ENCODE measurements around the gene TBX20.
"Not testable (repeated sequence)": the region's sequence is repeated elsewhere in the genome, so short reads cannot be mapped to it uniquely, and the experiment has no call there.

The TBX20 gene

DNA sequence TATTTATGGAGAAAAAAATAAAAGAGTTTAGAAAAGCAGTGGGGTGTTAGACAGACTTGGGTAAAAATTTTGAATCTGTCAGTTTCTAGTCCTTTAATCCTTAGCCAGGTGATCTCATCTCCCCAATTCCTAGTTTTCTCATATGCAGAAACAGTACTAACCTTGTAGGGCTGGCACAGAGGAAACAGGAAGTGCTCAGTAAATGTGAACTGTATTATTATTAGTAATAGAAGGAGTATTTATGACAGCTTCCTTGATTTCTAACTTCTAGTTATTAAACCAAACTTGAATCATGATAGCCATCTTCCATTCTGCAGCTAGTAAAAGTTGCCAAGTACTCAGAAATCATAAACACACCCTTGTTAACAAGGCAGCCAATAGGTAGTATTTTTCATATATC, 12.5 kb downstream of the TBX20 start:
- H3K27ac ChIP-seq (ENCODE audit: low read length, poor library complexity, severe bottlenecking) = no peak overlapping the region
- H4K91ac ChIP-seq (ENCODE audit: low read length) = no peak overlapping the region
- no peak overlapping the region for H3K4ac ChIP-seq (ENCODE audit: low read depth in 1 of 2, low read length in 2 of 2)
- no peaks in the 10 kb centered on the region for H3K36me3 ChIP-seq (ENCODE audit: control insufficient read depth in 1 of 2, insufficient read depth in 2 of 2, low read depth in 1 of 2, low read length in 2 of 2)
- H2AK5ac ChIP-seq (ENCODE audit: low read length, severe bottlenecking) = no peak overlapping the region
- H3K79me1 ChIP-seq (replicated peaks; ENCODE audit: low read length, poor library complexity, severe bottlenecking) = no peaks in the 10 kb centered on the region
- H3K4me3 ChIP-seq (ENCODE audit: insufficient read depth in 1 of 2, low read depth in 1 of 2, low read length in 2 of 2) = no peak overlapping the region
- H3K4me2 ChIP-seq (ENCODE audit: low read length, poor library complexity, severe bottlenecking) = no peak overlapping the region
- no peak overlapping the region for H3K14ac ChIP-seq (ENCODE audit: low read length in 2 of 2)
- no peak overlapping the region for H2BK120ac ChIP-seq (ENCODE audit: low read depth, low read length)
- H3K23ac ChIP-seq (ENCODE audit: low read length in 2 of 2) = no peak overlapping the region
- no peak overlapping the region for H3K9ac ChIP-seq (ENCODE audit: low read length)
- no peak overlapping the region for H2BK15ac ChIP-seq (ENCODE audit: low read depth, poor library complexity, severe bottlenecking)
- H2BK5ac ChIP-seq (ENCODE audit: low read depth, low read length, poor library complexity, severe bottlenecking) = no peak overlapping the region
- H2AFZ ChIP-seq (ENCODE audit: low read depth, low read length) = no peak overlapping the region
- peaks cover 18 to 25% of the 10 kb centered on the region in 2 experiments for H3K27me3 ChIP-seq (ENCODE audit: control insufficient read depth in 1 of 2, insufficient read depth in 1 of 2, low read length in 2 of 2)
- H3K9me3 ChIP-seq (ENCODE audit: control insufficient read depth, low read length) = no peaks in the 10 kb centered on the region
- H4K8ac ChIP-seq (ENCODE audit: low read length) = no peak overlapping the region
- no peaks in the 10 kb centered on the region for H3K4me1 ChIP-seq (ENCODE audit: control insufficient read depth, insufficient read depth, low read depth, low read length)
- no peak for DNase-seq
- no peak overlapping the region for H2BK12ac ChIP-seq (ENCODE audit: low read length in 2 of 2)
- H3K18ac ChIP-seq (ENCODE audit: low read depth in 1 of 2, low read length in 2 of 2) = no peak overlapping the region

DNA sequence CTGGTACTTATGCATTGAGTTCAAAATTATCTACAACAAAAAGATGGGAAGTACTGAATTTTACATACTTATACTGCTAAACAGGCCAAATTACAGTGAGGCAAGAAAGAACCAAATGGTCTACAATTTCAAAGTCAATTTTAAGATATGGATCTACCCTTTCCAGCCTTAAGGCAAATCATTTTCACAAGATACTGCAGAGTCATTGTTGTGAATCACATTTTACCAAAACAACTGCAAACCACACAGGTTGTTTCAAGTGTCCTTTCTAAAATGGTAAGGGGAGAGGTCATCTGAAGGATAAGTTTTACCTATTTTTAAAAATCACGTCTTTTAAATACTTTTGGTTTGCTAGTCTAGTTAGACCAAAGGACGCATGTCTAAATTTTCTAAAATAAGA, 12.9 kb downstream of the TBX20 start:
- H3K4me2 ChIP-seq (ENCODE audit: low read length, poor library complexity, severe bottlenecking); H3K9me3 ChIP-seq (ENCODE audit: control insufficient read depth, low read length); H3K4me1 ChIP-seq (ENCODE audit: control insufficient read depth, insufficient read depth, low read depth, low read length): not testable (repeated sequence)

DNA sequence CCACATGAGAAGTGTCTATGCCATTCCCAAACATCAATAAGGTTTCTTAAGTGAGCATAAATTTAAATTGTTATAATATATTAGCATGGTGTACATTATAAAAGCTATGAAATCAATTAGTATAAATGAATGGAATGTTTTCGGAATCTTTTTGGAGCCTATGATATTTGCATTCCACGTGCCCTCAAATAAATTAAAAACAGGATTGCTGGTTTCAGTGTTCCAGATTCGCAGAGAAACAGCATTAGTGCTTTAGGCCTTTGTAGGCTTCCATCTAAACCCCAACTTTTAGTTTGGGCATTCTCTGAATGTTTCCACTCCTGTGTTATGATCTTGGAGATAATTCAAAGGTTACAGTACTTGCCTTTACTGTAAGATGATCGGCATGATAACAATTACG, 15.4 kb downstream of the TBX20 start:
- DNase-seq; H2AK5ac ChIP-seq (ENCODE audit: low read length, severe bottlenecking); H2BK15ac ChIP-seq (ENCODE audit: low read depth, poor library complexity, severe bottlenecking); H3K4ac ChIP-seq (ENCODE audit: low read depth in 1 of 2, low read length in 2 of 2); H2AFZ ChIP-seq (ENCODE audit: low read depth, low read length); H3K4me2 ChIP-seq (ENCODE audit: low read length, poor library complexity, severe bottlenecking); H3K18ac ChIP-seq (ENCODE audit: low read depth in 1 of 2, low read length in 2 of 2); H3K9ac ChIP-seq (ENCODE audit: low read length); H3K79me1 ChIP-seq (replicated peaks; ENCODE audit: low read length, poor library complexity, severe bottlenecking); H3K27ac ChIP-seq (ENCODE audit: low read length, poor library complexity, severe bottlenecking); H2BK12ac ChIP-seq (ENCODE audit: low read length in 2 of 2); H2BK120ac ChIP-seq (ENCODE audit: low read depth, low read length); H3K36me3 ChIP-seq (ENCODE audit: control insufficient read depth in 1 of 2, insufficient read depth in 2 of 2, low read depth in 1 of 2, low read length in 2 of 2); H2BK5ac ChIP-seq (ENCODE audit: low read depth, low read length, poor library complexity, severe bottlenecking); H4K8ac ChIP-seq (ENCODE audit: low read length); H3K4me3 ChIP-seq (ENCODE audit: insufficient read depth in 1 of 2, low read depth in 1 of 2, low read length in 2 of 2); H4K91ac ChIP-seq (ENCODE audit: low read length); H3K14ac ChIP-seq (ENCODE audit: low read length in 2 of 2); H3K4me1 ChIP-seq (ENCODE audit: control insufficient read depth, insufficient read depth, low read depth, low read length); H3K23ac ChIP-seq (ENCODE audit: low read length in 2 of 2); H3K9me3 ChIP-seq (ENCODE audit: control insufficient read depth, low read length): not testable (repeated sequence)
- H3K27me3 ChIP-seq (ENCODE audit: control insufficient read depth in 1 of 2, insufficient read depth in 1 of 2, low read length in 2 of 2) = peaks cover 5 to 11% of the 10 kb centered on the region in 2 experiments
- 84% methylated on average over 5 of the region's 5 CpGs for WGBS

More for the DNA sequence above, 12.9 kb downstream of the TBX20 start:
- WGBS = no CpG with 5 or more reads among the region's 2 CpGs
- H3K4ac ChIP-seq (ENCODE audit: low read depth in 1 of 2, low read length in 2 of 2); H3K18ac ChIP-seq (ENCODE audit: low read depth in 1 of 2, low read length in 2 of 2); DNase-seq; H3K9ac ChIP-seq (ENCODE audit: low read length); H2BK12ac ChIP-seq (ENCODE audit: low read length in 2 of 2); H2BK120ac ChIP-seq (ENCODE audit: low read depth, low read length); H2AFZ ChIP-seq (ENCODE audit: low read depth, low read length); H4K91ac ChIP-seq (ENCODE audit: low read length); H3K23ac ChIP-seq (ENCODE audit: low read length in 2 of 2); H3K27ac ChIP-seq (ENCODE audit: low read length, poor library complexity, severe bottlenecking); H3K4me3 ChIP-seq (ENCODE audit: insufficient read depth in 1 of 2, low read depth in 1 of 2, low read length in 2 of 2); H3K36me3 ChIP-seq (ENCODE audit: control insufficient read depth in 1 of 2, insufficient read depth in 2 of 2, low read depth in 1 of 2, low read length in 2 of 2); H2BK5ac ChIP-seq (ENCODE audit: low read depth, low read length, poor library complexity, severe bottlenecking); H4K8ac ChIP-seq (ENCODE audit: low read length); H2BK15ac ChIP-seq (ENCODE audit: low read depth, poor library complexity, severe bottlenecking); H2AK5ac ChIP-seq (ENCODE audit: low read length, severe bottlenecking); H3K79me1 ChIP-seq (replicated peaks; ENCODE audit: low read length, poor library complexity, severe bottlenecking); H3K14ac ChIP-seq (ENCODE audit: low read length in 2 of 2): not testable (repeated sequence)
- H3K27me3 ChIP-seq (ENCODE audit: control insufficient read depth in 1 of 2, insufficient read depth in 1 of 2, low read length in 2 of 2) = peaks cover 16 to 22% of the 10 kb centered on the region in 2 experiments

DNA sequence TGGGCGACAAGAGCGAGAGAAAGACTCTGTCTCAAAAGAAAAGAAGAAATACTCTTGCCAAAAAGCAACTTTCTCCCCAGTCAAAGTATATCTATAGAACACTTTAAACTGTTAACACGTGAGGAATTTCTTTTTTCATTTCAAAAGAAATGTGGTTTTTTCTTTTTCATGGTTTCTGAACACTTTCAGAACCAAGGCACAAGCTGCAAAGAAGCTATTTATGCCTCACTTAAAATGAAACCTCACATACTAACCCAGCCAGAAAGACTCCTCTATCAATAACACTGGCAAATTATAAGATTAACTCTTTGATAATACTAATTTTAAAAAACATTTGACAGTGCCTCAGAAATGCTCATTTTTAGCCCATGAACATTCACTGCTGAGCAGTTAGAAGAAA, 20.9 kb downstream of the TBX20 start:
- Histone ChIP-seq H2AFZ (ENCODE audit: low read depth, low read length) (no peak overlapping the region), H3K27me3 (ENCODE audit: control insufficient read depth in 1 of 2, insufficient read depth in 1 of 2, low read length in 2 of 2) (no peaks in the 10 kb centered on the region), H3K4me3 (ENCODE audit: insufficient read depth in 1 of 2, low read depth in 1 of 2, low read length in 2 of 2) (no peak overlapping the region), H4K91ac (ENCODE audit: low read length) (no peak overlapping the region), H3K4me2 (ENCODE audit: low read length, poor library complexity, severe bottlenecking) (no peak overlapping the region), H2AK5ac (ENCODE audit: low read length, severe bottlenecking) (no peak overlapping the region), H3K4me1 (ENCODE audit: control insufficient read depth, insufficient read depth, low read depth, low read length) (no peaks in the 10 kb centered on the region), H2BK5ac (ENCODE audit: low read depth, low read length, poor library complexity, severe bottlenecking) (no peak overlapping the region), H3K79me1 (replicated peaks; ENCODE audit: low read length, poor library complexity, severe bottlenecking) (no peaks in the 10 kb centered on the region), H3K27ac (ENCODE audit: low read length, poor library complexity, severe bottlenecking) (no peak overlapping the region), H3K36me3 (ENCODE audit: control insufficient read depth in 1 of 2, insufficient read depth in 2 of 2, low read depth in 1 of 2, low read length in 2 of 2) (no peaks in the 10 kb centered on the region), H2BK120ac (ENCODE audit: low read depth, low read length) (no peak overlapping the region), H3K9ac (ENCODE audit: low read length) (no peak overlapping the region), H3K14ac (ENCODE audit: low read length in 2 of 2) (no peak overlapping the region), H3K9me3 (ENCODE audit: control insufficient read depth, low read length) (no peaks in the 10 kb centered on the region), H3K4ac (ENCODE audit: low read depth in 1 of 2, low read length in 2 of 2) (no peak overlapping the region), H4K8ac (ENCODE audit: low read length) (no peak overlapping the region), H2BK15ac (ENCODE audit: low read depth, poor library complexity, severe bottlenecking) (no peak overlapping the region), H2BK12ac (ENCODE audit: low read length in 2 of 2) (no peak overlapping the region), H3K23ac (ENCODE audit: low read length in 2 of 2) (no peak overlapping the region), H3K18ac (ENCODE audit: low read depth in 1 of 2, low read length in 2 of 2) (no peak overlapping the region)
- 100% methylated on average over 1 of the region's 3 CpGs for WGBS
- no peak for DNase-seq

Data from mesenchymal stem cell (in vitro differentiated cells and primary cell).